RWPE1 (cell line): ENCODE results near the gene GNAZ.

ENCODE experiments used
- CTCF ChIA-PET: fragments of 350-600 bp; sonication (Branson Sonifier 250); formaldehyde crosslinking; extraction: SDS; loops from one replicate; lab custom pipeline; 2021; lab: Yijun Ruan, JAX
- POLR2A ChIA-PET: fragments of 400-600 bp; formaldehyde crosslinking; extraction: SDS; loops from one replicate; lab custom pipeline; 2020; ENCODE audit warnings: antibody characterized with exemption; ENCODE audit not compliant: low non-redundant PET; lab: Yijun Ruan, JAX
- DNase-seq: peaks from one replicate; pipeline ENCODE4 v3.0.0; 2012; ENCODE audit warnings: low spot score
- H3K27ac ChIP-seq: fragments of 450-650 bp; 2 replicates; pipeline ENCODE4 v1.5.1; 2017
- CTCF ChIP-seq: fragments of 450-650 bp; conservative IDR thresholded peaks from 2 replicates; pipeline ENCODE4 v1.5.1; 2017; ENCODE audit warnings: low read depth, mild to moderate bottlenecking

The GNAZ gene

GRCh38 chr22:23120415-23120899, 50.1 kb downstream of the GNAZ start:
- no peak overlapping the region for H3K27ac ChIP-seq
- ChIA-PET CTCF (no interaction called here), POLR2A (no interaction called here)
- no peak for TF ChIP-seq CTCF
- DNase-seq: no peak

GRCh38 chr22:23121000-23121421, 50.7 kb downstream of the GNAZ start:
- no peak for DNase-seq
- H3K27ac ChIP-seq: no peak overlapping the region
- TF ChIP-seq CTCF: no peak
- ChIA-PET CTCF (interaction anchor here (0.6 kb wide), 1 partner anchor 11 kb away, joined by 5 read pairs; no protein-coding TSS in a partner anchor), POLR2A (no interaction called here)

- CTCF ChIA-PET: interaction anchor here (0.6 kb wide), 1 partner anchor 12 kb away, joined by 5 read pairs; no protein-coding TSS in a partner anchor
Measured at GRCh38 chr22:23121424-23121823, 51.1 kb downstream of the GNAZ start.

GRCh38 chr22:23122216-23122957, 52.1 kb downstream of the GNAZ start:
- no peak for TF ChIP-seq CTCF
- ChIA-PET POLR2A (interaction anchor here (0.6 kb wide), 1 partner anchor 17 kb away, joined by 3 read pairs; no protein-coding TSS in a partner anchor), CTCF (interaction anchor here (0.6 kb wide), 1 partner anchor 502 kb away, joined by 3 read pairs; no protein-coding TSS in a partner anchor)
- no peak overlapping the region for H3K27ac ChIP-seq
- DNase-seq: no peak

More at GRCh38 chr22:23121424-23121823, 51.1 kb downstream of the GNAZ start:
- no peak for DNase-seq
- POLR2A ChIA-PET: no interaction called here
- no peak overlapping the region for H3K27ac ChIP-seq
- TF ChIP-seq CTCF: no peak

GRCh38 chr22:23122992-23123803, 52.9 kb downstream of the GNAZ start:
- no peak overlapping the region for H3K27ac ChIP-seq
- TF ChIP-seq CTCF: no peak
- CTCF ChIA-PET: no interaction called here
- POLR2A ChIA-PET: no interaction called here
- DNase-seq: no peak

GRCh38 chr22:23123804-23124254, 53.5 kb downstream of the GNAZ start:
- ChIA-PET CTCF (no interaction called here), POLR2A (no interaction called here)
- DNase-seq: no peak
- no peak overlapping the region for H3K27ac ChIP-seq
- TF ChIP-seq CTCF: no peak
